HUES64 (cell line): Measurements from ENCODE around the gene GTSE1.

Experiments
- H3K27ac ChIP-seq: 2 replicates; pipeline ENCODE4 v1.7.0; 2013; ENCODE audit warnings: low read depth, low read length, inconsistent platforms
- H3K27me3 ChIP-seq: 2 replicates; pipeline ENCODE4 v1.6.1; 2013; ENCODE audit warnings: mild to moderate bottlenecking, low read length; ENCODE audit not compliant: insufficient read depth
- H3K36me3 ChIP-seq: 2 replicates; pipeline ENCODE4 v1.6.1; 2013; ENCODE audit warnings: mild to moderate bottlenecking, low read length; ENCODE audit not compliant: insufficient read depth
- H3K4me1 ChIP-seq: 2 replicates; pipeline ENCODE4 v1.6.1; 2013; ENCODE audit warnings: mild to moderate bottlenecking, low read length, moderate library complexity; ENCODE audit not compliant: insufficient read depth
- H3K4me3 ChIP-seq: 2 replicates; pipeline ENCODE4 v1.5.1; 2013; ENCODE audit warnings: mild to moderate bottlenecking, low read length, moderate library complexity
- H3K9ac ChIP-seq: 2 replicates; pipeline ENCODE4 v1.6.1; 2013; ENCODE audit warnings: mild to moderate bottlenecking, low read depth, low read length
- H3K9me3 ChIP-seq: 2 replicates; pipeline ENCODE4 v1.6.1; 2013; ENCODE audit warnings: low read depth, low read length; ENCODE audit not compliant: insufficient read depth
- WGBS: fragments of 150-250, 120-280 bp; methylation state at CpG from one replicate; pipeline ENCODE4 v1.1.7; 2013; ENCODE audit warnings: missing lambda C conversion rate; 5-methylcytosine and 5-hydroxymethylcytosine counted together

GTSE1 gene

DNA sequence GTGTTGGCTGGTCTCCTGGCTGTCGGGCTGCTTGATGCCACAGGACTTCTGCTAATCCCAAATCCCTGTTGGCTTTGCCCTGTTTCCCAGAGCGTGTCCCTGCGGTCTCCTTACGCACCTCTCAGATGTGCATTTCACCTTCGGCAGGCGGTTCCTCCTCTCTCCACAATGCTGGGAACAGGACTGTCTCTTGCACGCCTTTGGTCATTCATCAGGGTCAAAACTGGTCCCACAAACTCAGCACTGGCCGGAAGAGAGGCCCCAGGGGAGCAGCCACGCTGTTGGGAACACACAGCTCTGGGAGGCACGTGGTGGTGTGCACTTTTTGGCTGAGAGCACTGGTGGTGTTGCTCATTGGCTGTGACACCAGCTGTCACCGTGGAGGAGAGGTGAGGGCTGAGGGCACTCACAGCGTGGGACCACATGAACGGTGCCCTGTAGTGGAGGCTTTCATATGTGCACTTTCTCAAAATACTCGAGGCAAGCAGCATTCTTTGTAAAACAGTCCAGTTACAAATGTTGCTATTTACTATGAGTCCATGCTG is 23.6 kb downstream of the GTSE1 start:
- H3K9ac ChIP-seq: no peak overlapping the region
- 96% methylated on average over 14 of the region's 14 CpGs for WGBS
- no peak overlapping the region for H3K4me3 ChIP-seq
- H3K27ac ChIP-seq: no peak overlapping the region
- H3K36me3 ChIP-seq: peaks cover 83% of the 10 kb centered on the region
- no peaks in the 10 kb centered on the region for H3K27me3 ChIP-seq
- H3K9me3 ChIP-seq: no peaks in the 10 kb centered on the region
- H3K4me1 ChIP-seq: no peaks in the 10 kb centered on the region

DNA sequence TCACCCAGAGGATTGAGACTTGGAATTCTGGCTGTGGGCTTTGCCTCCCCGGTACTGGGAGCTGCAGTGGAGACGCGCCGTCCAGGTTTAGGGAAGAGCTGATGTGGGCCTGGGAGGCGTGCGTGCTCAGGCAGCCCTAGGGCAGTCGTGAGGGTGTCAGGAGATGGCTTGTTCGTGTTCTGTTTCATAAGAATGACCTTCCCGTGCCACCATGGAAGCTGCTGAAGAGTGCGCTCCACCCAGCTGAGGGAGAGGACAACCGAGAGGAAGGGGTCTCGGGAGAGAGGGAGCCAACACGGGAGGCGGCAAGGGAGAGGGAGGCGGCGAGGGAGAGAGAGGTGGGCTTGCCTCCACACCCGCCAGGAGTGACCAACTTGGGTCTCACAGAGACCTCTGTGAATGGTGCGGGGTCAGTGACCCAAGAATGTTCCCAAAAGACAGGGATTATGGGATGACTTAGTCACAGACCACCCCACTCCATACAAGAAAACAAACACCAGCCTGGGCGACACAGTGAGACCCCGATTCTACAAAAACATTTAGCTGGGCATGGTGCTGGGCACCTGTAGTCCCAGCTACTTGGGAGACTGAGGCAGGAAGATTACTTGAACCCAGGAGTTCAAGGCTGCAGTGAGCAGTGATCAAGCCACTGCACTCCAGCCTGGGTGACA is 24.2 kb downstream of the GTSE1 start:
- Histone ChIP-seq H3K4me3 (no peak overlapping the region), H3K9ac (no peak overlapping the region), H3K27me3 (no peaks in the 10 kb centered on the region), H3K36me3 (peaks cover 82% of the 10 kb centered on the region), H3K4me1 (no peaks in the 10 kb centered on the region), H3K9me3 (no peaks in the 10 kb centered on the region), H3K27ac (no peak overlapping the region)
- 96% methylated on average over 20 of the region's 20 CpGs for WGBS

DNA sequence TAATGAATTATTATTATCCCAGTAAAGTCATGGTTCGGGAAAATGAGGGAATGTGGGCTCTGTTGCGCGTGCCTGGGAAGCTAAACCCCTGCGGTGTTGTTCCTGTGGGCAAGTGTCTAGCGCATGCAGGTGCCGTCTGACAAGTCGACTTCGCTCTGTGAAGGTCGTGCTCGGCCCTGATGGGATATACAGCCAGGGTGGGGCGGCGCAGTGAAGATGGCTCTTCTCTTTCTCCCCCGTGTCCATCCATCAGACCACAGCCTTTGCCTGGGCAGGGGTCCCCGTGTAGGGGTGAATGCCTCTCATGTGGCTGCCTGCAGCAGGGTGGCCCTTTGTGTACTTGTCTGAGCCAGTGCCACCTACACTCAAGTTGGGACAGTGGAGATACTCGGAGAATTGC is 26.0 kb downstream of the GTSE1 start:
- 94% methylated on average over 15 of the region's 15 CpGs for WGBS
- Histone ChIP-seq H3K36me3 (peaks cover 81% of the 10 kb centered on the region), H3K4me3 (no peak overlapping the region), H3K9me3 (no peaks in the 10 kb centered on the region), H3K27me3 (no peaks in the 10 kb centered on the region), H3K4me1 (no peaks in the 10 kb centered on the region), H3K27ac (no peak overlapping the region), H3K9ac (no peak overlapping the region)

DNA sequence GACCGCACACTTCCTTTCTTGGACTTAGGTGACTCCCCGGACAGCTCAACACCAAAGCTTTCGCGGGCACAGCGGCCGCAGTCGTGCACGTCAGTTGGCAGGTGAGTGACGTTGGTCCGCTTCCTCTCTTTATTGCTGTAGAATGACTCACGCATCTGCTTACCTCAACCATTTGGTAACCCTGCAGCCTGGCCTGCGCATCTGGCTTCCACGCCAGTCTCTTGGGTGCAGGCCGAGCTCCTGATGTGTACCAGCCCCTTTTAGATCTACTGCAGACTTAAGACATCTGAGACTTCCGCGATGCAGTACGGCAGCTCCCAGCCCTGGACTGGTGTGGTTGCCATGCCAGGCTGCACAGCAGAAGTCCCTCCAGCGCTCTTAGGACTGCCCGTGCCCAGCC is 26.5 kb downstream of the GTSE1 start:
- Histone ChIP-seq H3K4me3 (no peak overlapping the region), H3K9ac (no peak overlapping the region), H3K4me1 (no peaks in the 10 kb centered on the region), H3K9me3 (no peaks in the 10 kb centered on the region), H3K27me3 (no peaks in the 10 kb centered on the region), H3K36me3 (peaks cover 81% of the 10 kb centered on the region), H3K27ac (no peak overlapping the region)
- 95% methylated on average over 19 of the region's 19 CpGs for WGBS

DNA sequence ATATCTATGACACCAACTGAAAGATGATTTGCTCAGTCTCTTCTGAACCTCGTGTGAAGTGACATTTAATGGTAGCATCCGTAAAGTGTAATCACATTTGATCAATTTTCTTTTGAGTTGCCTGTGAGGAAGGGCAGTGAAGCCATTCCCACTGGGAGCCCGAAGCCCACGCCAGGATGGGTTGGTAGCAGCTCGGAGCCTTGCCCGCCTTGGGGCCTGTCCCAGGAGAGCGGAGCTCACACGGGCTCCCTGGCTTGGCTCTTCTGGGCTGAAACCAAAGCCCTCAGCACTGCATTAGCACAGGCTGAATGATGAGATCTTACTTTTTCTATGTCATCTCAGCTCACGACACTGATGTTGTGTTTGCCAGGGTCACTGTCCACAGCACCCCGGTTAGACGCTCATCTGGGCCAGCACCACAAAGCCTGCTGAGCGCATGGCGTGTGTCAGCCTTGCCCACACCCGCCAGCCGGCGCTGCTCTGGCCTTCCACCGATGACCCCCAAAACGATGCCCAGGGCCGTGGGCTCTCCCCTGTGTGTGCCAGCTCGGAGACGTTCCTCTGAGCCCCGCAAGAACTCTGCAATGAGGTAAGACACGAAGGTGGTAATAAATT is 29.5 kb downstream of the GTSE1 start:
- peaks cover 84% of the 10 kb centered on the region for H3K36me3 ChIP-seq
- H3K27ac ChIP-seq: no peak overlapping the region
- 92% methylated on average over 23 of the region's 23 CpGs for WGBS
- no peaks in the 10 kb centered on the region for H3K27me3 ChIP-seq
- H3K4me1 ChIP-seq: no peaks in the 10 kb centered on the region
- H3K9me3 ChIP-seq: no peaks in the 10 kb centered on the region
- no peak overlapping the region for H3K9ac ChIP-seq
- no peak overlapping the region for H3K4me3 ChIP-seq

DNA sequence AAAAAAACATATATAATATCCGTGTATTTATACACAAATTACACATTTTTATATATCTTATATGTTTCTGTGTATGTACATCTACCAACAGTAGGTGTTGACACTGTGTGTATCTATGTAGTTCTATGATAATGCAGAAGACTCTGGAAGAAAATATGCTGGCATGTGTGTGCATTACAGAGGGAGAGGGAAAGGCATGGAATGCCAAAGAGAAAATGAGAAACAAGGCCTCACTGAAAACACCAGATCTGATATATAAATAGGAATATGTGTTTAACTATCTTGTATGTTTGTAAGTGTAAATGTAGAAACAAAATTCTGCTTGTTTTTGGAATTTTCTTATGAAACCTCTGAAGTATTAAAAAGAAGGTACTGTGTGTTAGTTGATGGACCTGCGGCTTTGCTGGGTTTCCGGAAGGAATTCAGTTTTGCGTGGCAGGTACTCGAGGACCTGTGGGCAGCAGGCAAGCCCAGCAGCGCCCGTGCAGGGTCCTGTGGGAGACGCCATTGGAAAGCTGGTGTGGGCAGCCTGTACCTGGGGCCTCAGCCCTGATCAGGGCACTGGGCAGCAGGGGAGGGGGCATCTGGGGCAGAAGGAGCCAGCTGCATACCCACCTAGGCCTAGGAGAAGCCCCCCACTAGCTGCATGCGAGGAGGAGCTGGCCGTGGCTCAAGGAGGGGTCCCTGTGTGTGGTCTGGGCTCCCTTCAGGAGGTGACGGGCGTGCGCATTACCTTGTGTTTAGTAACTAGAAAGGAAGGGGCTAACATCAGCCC is 31.2 kb downstream of the GTSE1 start:
- no peaks in the 10 kb centered on the region for H3K27me3 ChIP-seq
- H3K9ac ChIP-seq: no peak overlapping the region
- H3K36me3 ChIP-seq: peaks cover 87% of the 10 kb centered on the region

DNA sequence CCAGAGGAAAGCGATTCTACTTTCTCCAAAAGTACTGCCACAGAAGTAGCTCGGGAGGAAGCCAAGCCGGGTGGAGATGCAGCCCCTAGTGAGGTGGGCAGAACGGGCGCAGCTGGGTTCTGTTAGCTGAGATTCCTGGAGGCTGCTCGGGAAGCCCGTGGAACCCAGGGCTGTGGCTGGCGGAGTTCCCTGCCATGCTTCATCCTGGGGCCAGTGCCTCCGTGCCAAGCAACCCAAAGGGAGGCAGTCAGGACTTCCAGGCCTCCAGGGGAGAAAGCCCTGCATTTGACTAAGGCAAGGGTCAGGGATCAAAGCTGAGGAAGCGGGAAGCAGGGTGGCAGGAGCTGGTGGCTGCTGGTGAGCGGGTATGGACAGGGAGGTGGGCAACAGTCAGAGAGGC is 32.1 kb downstream of the GTSE1 start:
- Histone ChIP-seq H3K36me3 (peaks cover 87% of the 10 kb centered on the region), H3K27ac (no peak overlapping the region), H3K4me3 (no peak overlapping the region), H3K4me1 (no peaks in the 10 kb centered on the region), H3K9ac (no peak overlapping the region), H3K9me3 (no peaks in the 10 kb centered on the region), H3K27me3 (no peaks in the 10 kb centered on the region)
- WGBS: 95% methylated on average over 11 of the region's 11 CpGs

More for the DNA sequence above, 31.2 kb downstream of the GTSE1 start:
- no peak overlapping the region for H3K4me3 ChIP-seq
- H3K27ac ChIP-seq: no peak overlapping the region
- WGBS: 94% methylated on average over 12 of the region's 13 CpGs
- no peaks in the 10 kb centered on the region for H3K4me1 ChIP-seq
- no peaks in the 10 kb centered on the region for H3K9me3 ChIP-seq

DNA sequence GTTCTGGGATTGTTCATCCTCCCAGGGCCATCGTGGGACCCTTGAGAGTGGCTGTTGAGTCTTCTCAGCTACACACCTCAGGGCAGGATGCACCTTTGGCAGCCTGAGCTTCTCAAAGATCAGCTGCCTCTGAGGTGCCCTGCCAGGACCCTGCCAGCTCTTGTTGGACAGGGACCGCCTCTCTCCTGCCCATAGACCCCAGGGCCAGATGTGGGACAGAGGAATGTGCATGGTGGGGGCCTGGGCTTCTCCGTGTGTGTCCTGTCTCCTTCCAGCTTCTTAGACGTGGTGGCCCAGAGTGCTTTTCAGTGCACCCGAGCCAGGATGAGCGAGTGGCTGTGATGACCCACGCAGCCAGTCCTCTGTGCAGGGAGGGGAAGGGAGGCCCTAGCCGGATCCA is 32.9 kb downstream of the GTSE1 start:
- Histone ChIP-seq H3K4me3 (no peak overlapping the region), H3K36me3 (peaks cover 80% of the 10 kb centered on the region), H3K27me3 (no peaks in the 10 kb centered on the region), H3K4me1 (peaks cover 4% of the 10 kb centered on the region; the same call in 1 of the 2 replicates), H3K9ac (no peak overlapping the region), H3K27ac (no peak overlapping the region), H3K9me3 (no peaks in the 10 kb centered on the region)
- WGBS: 93% methylated on average over 8 of the region's 8 CpGs

DNA sequence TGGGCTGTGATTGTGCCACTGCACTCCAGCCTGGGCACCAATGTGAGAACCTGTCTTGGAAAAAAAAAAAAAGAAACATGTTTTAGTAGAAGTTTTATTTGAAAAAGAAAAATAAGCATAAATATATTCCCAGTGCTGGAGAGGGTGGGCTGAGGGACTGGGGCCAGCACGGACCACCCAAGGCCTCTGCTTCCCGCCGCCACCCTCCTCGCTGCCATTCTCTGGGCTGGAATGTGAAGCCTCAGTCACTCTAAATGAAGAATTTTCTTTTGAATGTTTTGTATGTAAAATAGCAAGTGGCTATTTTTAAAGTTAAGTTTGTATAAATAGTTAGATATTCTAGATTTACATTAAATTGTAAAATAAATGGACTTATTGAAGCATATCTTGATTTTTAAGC is 33.8 kb downstream of the GTSE1 start:
- Histone ChIP-seq H3K4me1 (peaks cover 5% of the 10 kb centered on the region; the same call in 1 of the 2 replicates), H3K27me3 (no peaks in the 10 kb centered on the region), H3K27ac (no peak overlapping the region), H3K4me3 (no peak overlapping the region), H3K36me3 (peaks cover 73% of the 10 kb centered on the region), H3K9me3 (no peaks in the 10 kb centered on the region), H3K9ac (no peak overlapping the region)
- WGBS: 94% methylated on average over 4 of the region's 4 CpGs

DNA sequence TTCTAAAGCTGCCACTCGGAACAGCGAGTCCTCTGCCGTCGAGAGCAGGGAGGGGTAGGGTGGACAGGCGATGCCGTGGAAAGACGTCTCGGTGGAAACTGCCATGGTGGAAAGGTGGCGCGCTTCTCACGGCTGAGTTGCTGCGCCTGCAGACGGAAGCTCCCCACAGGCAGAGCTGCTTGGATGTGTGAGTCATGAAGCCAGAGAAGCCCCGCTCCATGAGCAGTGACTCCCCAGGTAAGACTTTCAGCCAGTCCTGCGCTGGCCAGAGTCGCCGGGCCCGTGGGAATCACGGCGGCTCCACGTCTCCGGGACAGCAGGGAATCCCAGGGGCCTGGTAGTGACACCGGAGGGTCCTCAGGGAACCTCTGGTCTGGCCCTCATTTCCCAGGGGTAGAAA is 34.8 kb downstream of the GTSE1 start:
- H3K4me1 ChIP-seq: peaks cover 5% of the 10 kb centered on the region; the same call in 1 of the 2 replicates
- WGBS: 97% methylated on average over 23 of the region's 23 CpGs
- H3K36me3 ChIP-seq: peaks cover 62% of the 10 kb centered on the region
- no peaks in the 10 kb centered on the region for H3K27me3 ChIP-seq
- H3K9me3 ChIP-seq: no peaks in the 10 kb centered on the region
- no peak overlapping the region for H3K9ac ChIP-seq
- no peak overlapping the region for H3K27ac ChIP-seq
- H3K4me3 ChIP-seq: no peak overlapping the region
